DOHH2 (cell line): ENCODE results near the gene ABHD16B.

Experiments
- CTCF ChIP-seq: fragments of 200-600 bp; sonication (generic); IDR thresholded peaks from one replicate; pipeline ENCODE4 v1.5.1; 2014; ENCODE audit warnings: antibody characterized with exemption, mild to moderate bottlenecking, low read depth, low read length; ENCODE audit not compliant: poor library complexity, severe bottlenecking
- EZH2phosphoT487 ChIP-seq: fragments of 200-600 bp; sonication (generic); IDR thresholded peaks from 2 replicates; pipeline ENCODE4 v1.6.1; 2017; ENCODE audit warnings: borderline replicate concordance, mild to moderate bottlenecking, antibody characterized with exemption, low read length, moderate library complexity, mixed read lengths

GRCh38 chr20:63892402-63892801 lies 31.1 kb downstream of the ABHD16B start:
- no peak for TF ChIP-seq CTCF
- no peak for TF ChIP-seq EZH2phosphoT487
